SK-N-SH (cell line): ENCODE data around the gene FGGY. TPM values are rescaled to one million over a fixed set of nuclear protein-coding genes. Genes with fewer than 3 reads are reported as not detected.

ENCODE experiments used
- CTCF ChIA-PET: fragments of 300-600, 350-600 bp; formaldehyde crosslinking; extraction: SDS; loops from one replicate; lab custom pipeline; 2021; lab: Yijun Ruan, JAX
- POLR2A ChIA-PET: fragments of 350-600 bp; sonication (Branson Sonifier 250); formaldehyde crosslinking; extraction: SDS; loops from one replicate; lab custom pipeline; 2020; ENCODE audit warnings: antibody characterized with exemption, inconsistent platforms; lab: Yijun Ruan, JAX
- DNase-seq: peaks from one replicate; pipeline ENCODE4 v3.0.0; 2012
- H2AFZ ChIP-seq: fragments of 200-600 bp; sonication (generic); 2 replicates; pipeline ENCODE4 v1.8.1; 2016; ENCODE audit warnings: antibody characterized with exemption, mild to moderate bottlenecking, low read depth
- H3F3A ChIP-seq: fragments of 200-600 bp; sonication (generic); replicated peaks from 2 replicates; pipeline ENCODE3; 2016; ENCODE audit warnings: antibody characterized with exemption, mild to moderate bottlenecking; ENCODE audit not compliant: insufficient read depth
- H3K27ac ChIP-seq, 2 experiments: fragments of 200-500 bp in 1 of 2; fragments of 200-600 bp in 1 of 2; sonication (Bioruptor generic) in 1 of 2; sonication (generic), shearing (Covaris generic) in 1 of 2; 2 replicates each; pipeline versions ENCODE4 v1.5.1 to v1.6.1; 2014 to 2016; ENCODE audit warnings: low read depth in 2 of 2, inconsistent platforms in 1 of 2, low read length in 1 of 2, mild to moderate bottlenecking in 1 of 2, mixed read lengths in 1 of 2
- H3K27me3 ChIP-seq: fragments of 200-600 bp; sonication (generic), shearing (Covaris generic); 2 replicates; pipeline ENCODE4 v1.6.1; 2016; ENCODE audit warnings: mixed run types; ENCODE audit not compliant: insufficient read depth
- H3K36me3 ChIP-seq, 2 experiments: fragments of 200-500 bp in 1 of 2; fragments of 200-600 bp in 1 of 2; sonication (Bioruptor generic) in 1 of 2; sonication (generic) in 1 of 2; replicated peaks in 1 of 2; 2 replicates each; pipeline versions ENCODE3 to v1.5.1; 2014 to 2016; ENCODE audit warnings: low read length in 1 of 2, mild to moderate bottlenecking in 1 of 2; ENCODE audit not compliant: insufficient read depth in 2 of 2, control insufficient read depth in 1 of 2
- H3K4me1 ChIP-seq, 2 experiments: fragments of 200-500 bp in 1 of 2; fragments of 200-600 bp in 1 of 2; sonication (Bioruptor generic) in 1 of 2; sonication (generic), shearing (Covaris generic) in 1 of 2; 2 replicates each; pipeline versions ENCODE4 v1.5.1 to v1.6.1; 2014 to 2016; ENCODE audit warnings: low read depth in 1 of 2, low read length in 1 of 2, mixed run types in 1 of 2; ENCODE audit not compliant: insufficient read depth in 2 of 2, control insufficient read depth in 1 of 2
- H3K4me2 ChIP-seq: fragments of 200-600 bp; sonication (generic), shearing (Covaris generic); 2 replicates; pipeline ENCODE4 v1.6.1; 2017; ENCODE audit warnings: mixed run types
- H3K4me3 ChIP-seq, 2 experiments: fragments of 200-500 bp in 1 of 2; fragments of 200-600 bp in 1 of 2; sonication (Bioruptor generic) in 1 of 2; sonication (generic), shearing (Covaris generic) in 1 of 2; 2 replicates each; pipeline versions ENCODE4 v1.5.1 to v1.8.1; 2014 to 2016; ENCODE audit warnings: low read depth in 2 of 2, inconsistent platforms in 1 of 2, low read length in 1 of 2, mild to moderate bottlenecking in 1 of 2, mixed read lengths in 1 of 2, moderate library complexity in 1 of 2
- H3K79me2 ChIP-seq: fragments of 200-600 bp; sonication (generic); 2 replicates; pipeline ENCODE4 v1.8.1; 2017; ENCODE audit warnings: mild to moderate bottlenecking; ENCODE audit not compliant: insufficient read depth
- H3K9ac ChIP-seq: fragments of 200-600 bp; sonication (generic); 2 replicates; pipeline ENCODE4 v1.6.1; 2017; ENCODE audit warnings: mixed run types
- H3K9me2 ChIP-seq: fragments of 200-600 bp; sonication (generic); 2 replicates; pipeline ENCODE4 v1.6.1; 2017; ENCODE audit warnings: mixed run types
- H3K9me3 ChIP-seq: fragments of 200-600 bp; sonication (generic); 2 replicates; pipeline ENCODE4 v1.6.1; 2017; ENCODE audit warnings: mixed run types, mild to moderate bottlenecking, moderate library complexity
- H4K20me1 ChIP-seq: fragments of 200-600 bp; sonication (generic); 2 replicates; pipeline ENCODE4 v1.6.1; 2017; ENCODE audit warnings: mild to moderate bottlenecking, mixed run types; ENCODE audit not compliant: insufficient read depth
- EP300 ChIP-seq, 2 experiments: IDR thresholded peaks; 2 replicates each; pipeline versions ENCODE4 v1.4.0 to v1.6.1; 2012; ENCODE audit warnings: borderline replicate concordance in 1 of 2, low read depth in 1 of 2, low read length in 1 of 2
- FOXJ3 ChIP-seq: sonication (generic); formaldehyde crosslinking; IDR thresholded peaks from 2 replicates; pipeline ENCODE4 v1.5.1; 2020; ENCODE audit warnings: mild to moderate bottlenecking, missing genetic modification reagents
- FOXM1 ChIP-seq: IDR thresholded peaks from 2 replicates; pipeline ENCODE4 v1.4.0; 2012; ENCODE audit warnings: low read depth, mild to moderate bottlenecking
- GABPA ChIP-seq: IDR thresholded peaks from 2 replicates; pipeline ENCODE4 v1.4.0; 2012; ENCODE audit warnings: low read depth, mild to moderate bottlenecking
- GATA2 ChIP-seq: sonication (generic); formaldehyde crosslinking; IDR thresholded peaks from 2 replicates; pipeline ENCODE4 v1.5.0; 2020; ENCODE audit warnings: mild to moderate bottlenecking, missing genetic modification reagents
- MXI1 ChIP-seq: IDR thresholded peaks from 2 replicates; pipeline ENCODE4 v1.6.1; 2012; ENCODE audit warnings: mild to moderate bottlenecking, low read depth, low read length, improper control_type of control experiment
- RAD21 ChIP-seq: IDR thresholded peaks from 2 replicates; pipeline ENCODE4 v1.6.1; 2012; ENCODE audit warnings: mild to moderate bottlenecking, low read length
- REST ChIP-seq: IDR thresholded peaks from 2 replicates; pipeline ENCODE4 v1.6.1; 2012; ENCODE audit warnings: mild to moderate bottlenecking, low read depth, low read length, moderate library complexity
- SIN3A ChIP-seq: IDR thresholded peaks from 2 replicates; pipeline ENCODE4 v1.6.1; 2012; ENCODE audit warnings: low read depth, mild to moderate bottlenecking, low read length, moderate library complexity, borderline replicate concordance
- SMC3 ChIP-seq: IDR thresholded peaks from 2 replicates; pipeline ENCODE4 v1.6.1; 2012; ENCODE audit warnings: low read depth, low read length, improper control_type of control experiment
- TAF1 ChIP-seq: IDR thresholded peaks from 2 replicates; pipeline ENCODE4 v1.6.1; 2012; ENCODE audit warnings: low read depth, mild to moderate bottlenecking, low read length, moderate library complexity, borderline replicate concordance
- TEAD4 ChIP-seq: IDR thresholded peaks from 2 replicates; pipeline ENCODE4 v1.4.0; 2012; ENCODE audit warnings: mild to moderate bottlenecking, borderline replicate concordance; ENCODE audit not compliant: insufficient read depth
- YY1 ChIP-seq: IDR thresholded peaks from 2 replicates; pipeline ENCODE4 v1.4.0; 2012; ENCODE audit warnings: low read depth, mild to moderate bottlenecking
- WGBS: methylation state at CpG from one replicate; pipeline ENCODE4 v1.1.6; 2017; ENCODE audit warnings: low lambda C conversion rate; 5-methylcytosine and 5-hydroxymethylcytosine counted together
- polyA plus RNA-seq, 3 experiments: library from polyadenylated mRNA; depleted of rRNA; stranded (reverse); fragments of >200 nt; gene quantifications; 2 replicates each; pipeline ENCODE4 v1.2.3, GENCODE V29; 2012
- TF ChIP-seq, protein P1 (sequence below): IDR thresholded peaks from 2 replicates; pipeline ENCODE4 v1.4.0; 2012; ENCODE audit warnings: low read depth, borderline replicate concordance
- TF ChIP-seq, protein P2 (sequence below): IDR thresholded peaks from 2 replicates; pipeline ENCODE4 v1.4.0; 2012; ENCODE audit warnings: low read depth, borderline replicate concordance
- TF ChIP-seq, protein P3 (sequence below): IDR thresholded peaks from 2 replicates; pipeline ENCODE4; 2012
- TF ChIP-seq, protein P4 (sequence below): fragments of 200-600 bp; sonication (generic); IDR thresholded peaks from 2 replicates; pipeline ENCODE4 v1.6.1; 2017; ENCODE audit warnings: antibody characterized with exemption, mild to moderate bottlenecking, moderate library complexity

Gene FGGY
- polyA plus RNA-seq, 1 of the 3 experiments (the other 2 are of a cell fraction), result 10.3 TPM

- no peak overlapping the region for H3K27ac ChIP-seq
- H4K20me1 ChIP-seq, result no peaks in the 10 kb centered on the region
- no peak overlapping the region for H3K9ac ChIP-seq
- WGBS, result 84% methylated on average over 7 of the region's 7 CpGs
- ChIA-PET POLR2A (no interaction called here), CTCF (no interaction called here)
- no peak for DNase-seq
- no peaks in the 10 kb centered on the region for H3K79me2 ChIP-seq
- H2AFZ ChIP-seq, result no peak overlapping the region
- H3K27me3 ChIP-seq, result no peaks in the 10 kb centered on the region
- H3K9me2 ChIP-seq, result no peaks in the 10 kb centered on the region
- peaks cover 0 to 6% of the 10 kb centered on the region in 2 experiments; a peak in 2 of 4 replicates for H3K4me1 ChIP-seq
- peaks cover 24% of the 10 kb centered on the region for H3F3A ChIP-seq
- H3K4me3 ChIP-seq, result no peak overlapping the region
- no peak for TF ChIP-seq EP300 (IDR thresholded peaks at IDR 0.05; ENCODE audit: borderline replicate concordance in 1 of 2, low read depth in 1 of 2, low read length in 1 of 2)
- no peak for TF ChIP-seq RAD21
- no peak for TF ChIP-seq MXI1
- no peak for TF ChIP-seq SIN3A
- TF ChIP-seq, all 33 proteins: peak for 0
- Histone ChIP-seq H3K4me2 (no peak overlapping the region), H3K36me3 (peaks cover 0 to 11% of the 10 kb centered on the region in 2 experiments), H3K9me3 (0 out of 2 replicates have a peak, but pooled peaks cover 6% of the 10 kb centered on the region)
These were observed 183.4 kb downstream of the FGGY start for GRCh38 chr1:59480188-59480888.

- H3K9me2 ChIP-seq, result no peaks in the 10 kb centered on the region
- no peak for DNase-seq
- H4K20me1 ChIP-seq, result no peaks in the 10 kb centered on the region
- H3K27me3 ChIP-seq, result no peaks in the 10 kb centered on the region
- peaks cover 2 to 6% of the 10 kb centered on the region in 2 experiments; a peak in 2 of 4 replicates for H3K4me1 ChIP-seq
- H3K36me3 ChIP-seq, result peaks cover 0 to 11% of the 10 kb centered on the region in 2 experiments
- no peak overlapping the region for H3K9ac ChIP-seq
- H2AFZ ChIP-seq, result no peak overlapping the region
- H3K79me2 ChIP-seq, result no peaks in the 10 kb centered on the region
- 88% methylated on average over 3 of the region's 3 CpGs for WGBS
- peaks cover 24% of the 10 kb centered on the region for H3F3A ChIP-seq
- H3K9me3 ChIP-seq, result 0 out of 2 replicates have a peak, but pooled peaks cover 6% of the 10 kb centered on the region
- ChIA-PET CTCF (no interaction called here), POLR2A (no interaction called here)
- H3K27ac ChIP-seq, result no peak overlapping the region
- no peak overlapping the region for H3K4me2 ChIP-seq
- H3K4me3 ChIP-seq, result no peak overlapping the region
- TF ChIP-seq, protein P1, sequence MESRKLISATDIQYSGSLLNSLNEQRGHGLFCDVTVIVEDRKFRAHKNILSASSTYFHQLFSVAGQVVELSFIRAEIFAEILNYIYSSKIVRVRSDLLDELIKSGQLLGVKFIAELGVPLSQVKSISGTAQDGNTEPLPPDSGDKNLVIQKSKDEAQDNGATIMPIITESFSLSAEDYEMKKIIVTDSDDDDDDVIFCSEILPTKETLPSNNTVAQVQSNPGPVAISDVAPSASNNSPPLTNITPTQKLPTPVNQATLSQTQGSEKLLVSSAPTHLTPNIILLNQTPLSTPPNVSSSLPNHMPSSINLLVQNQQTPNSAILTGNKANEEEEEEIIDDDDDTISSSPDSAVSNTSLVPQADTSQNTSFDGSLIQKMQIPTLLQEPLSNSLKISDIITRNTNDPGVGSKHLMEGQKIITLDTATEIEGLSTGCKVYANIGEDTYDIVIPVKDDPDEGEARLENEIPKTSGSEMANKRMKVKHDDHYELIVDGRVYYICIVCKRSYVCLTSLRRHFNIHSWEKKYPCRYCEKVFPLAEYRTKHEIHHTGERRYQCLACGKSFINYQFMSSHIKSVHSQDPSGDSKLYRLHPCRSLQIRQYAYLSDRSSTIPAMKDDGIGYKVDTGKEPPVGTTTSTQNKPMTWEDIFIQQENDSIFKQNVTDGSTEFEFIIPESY, result no peak
- TF ChIP-seq, protein P2, sequence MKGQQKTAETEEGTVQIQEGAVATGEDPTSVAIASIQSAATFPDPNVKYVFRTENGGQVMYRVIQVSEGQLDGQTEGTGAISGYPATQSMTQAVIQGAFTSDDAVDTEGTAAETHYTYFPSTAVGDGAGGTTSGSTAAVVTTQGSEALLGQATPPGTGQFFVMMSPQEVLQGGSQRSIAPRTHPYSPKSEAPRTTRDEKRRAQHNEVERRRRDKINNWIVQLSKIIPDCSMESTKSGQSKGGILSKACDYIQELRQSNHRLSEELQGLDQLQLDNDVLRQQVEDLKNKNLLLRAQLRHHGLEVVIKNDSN, result no peak
- TF ChIP-seq FOXM1, result no peak
- no peak for TF ChIP-seq GATA2
- TF ChIP-seq FOXJ3 (CRISPR knock-in tag), result no peak
- TF ChIP-seq GABPA, result no peak
- TF ChIP-seq TAF1, result no peak
- TF ChIP-seq YY1, result no peak
- TF ChIP-seq SMC3, result no peak
- TF ChIP-seq, protein P3, sequence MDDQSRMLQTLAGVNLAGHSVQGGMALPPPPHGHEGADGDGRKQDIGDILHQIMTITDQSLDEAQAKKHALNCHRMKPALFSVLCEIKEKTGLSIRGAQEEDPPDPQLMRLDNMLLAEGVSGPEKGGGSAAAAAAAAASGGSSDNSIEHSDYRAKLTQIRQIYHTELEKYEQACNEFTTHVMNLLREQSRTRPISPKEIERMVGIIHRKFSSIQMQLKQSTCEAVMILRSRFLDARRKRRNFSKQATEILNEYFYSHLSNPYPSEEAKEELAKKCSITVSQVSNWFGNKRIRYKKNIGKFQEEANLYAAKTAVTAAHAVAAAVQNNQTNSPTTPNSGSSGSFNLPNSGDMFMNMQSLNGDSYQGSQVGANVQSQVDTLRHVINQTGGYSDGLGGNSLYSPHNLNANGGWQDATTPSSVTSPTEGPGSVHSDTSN, result no peak
- no peak for TF ChIP-seq TEAD4
- TF ChIP-seq, protein P4, sequence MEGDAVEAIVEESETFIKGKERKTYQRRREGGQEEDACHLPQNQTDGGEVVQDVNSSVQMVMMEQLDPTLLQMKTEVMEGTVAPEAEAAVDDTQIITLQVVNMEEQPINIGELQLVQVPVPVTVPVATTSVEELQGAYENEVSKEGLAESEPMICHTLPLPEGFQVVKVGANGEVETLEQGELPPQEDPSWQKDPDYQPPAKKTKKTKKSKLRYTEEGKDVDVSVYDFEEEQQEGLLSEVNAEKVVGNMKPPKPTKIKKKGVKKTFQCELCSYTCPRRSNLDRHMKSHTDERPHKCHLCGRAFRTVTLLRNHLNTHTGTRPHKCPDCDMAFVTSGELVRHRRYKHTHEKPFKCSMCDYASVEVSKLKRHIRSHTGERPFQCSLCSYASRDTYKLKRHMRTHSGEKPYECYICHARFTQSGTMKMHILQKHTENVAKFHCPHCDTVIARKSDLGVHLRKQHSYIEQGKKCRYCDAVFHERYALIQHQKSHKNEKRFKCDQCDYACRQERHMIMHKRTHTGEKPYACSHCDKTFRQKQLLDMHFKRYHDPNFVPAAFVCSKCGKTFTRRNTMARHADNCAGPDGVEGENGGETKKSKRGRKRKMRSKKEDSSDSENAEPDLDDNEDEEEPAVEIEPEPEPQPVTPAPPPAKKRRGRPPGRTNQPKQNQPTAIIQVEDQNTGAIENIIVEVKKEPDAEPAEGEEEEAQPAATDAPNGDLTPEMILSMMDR, result no peak
- no peak for TF ChIP-seq REST
These were observed 185.1 kb downstream of the FGGY start for GRCh38 chr1:59481881-59482505.
